ENCODE results near the gene TRIM37. TPM values are rescaled to one million over a fixed set of nuclear protein-coding genes. Genes with fewer than 3 reads are reported as not detected.

The TRIM37 gene
- polyA plus RNA-seq, 1 of the 3 experiments (the other 2 are of a cell fraction), result 20.5 TPM

DNA sequence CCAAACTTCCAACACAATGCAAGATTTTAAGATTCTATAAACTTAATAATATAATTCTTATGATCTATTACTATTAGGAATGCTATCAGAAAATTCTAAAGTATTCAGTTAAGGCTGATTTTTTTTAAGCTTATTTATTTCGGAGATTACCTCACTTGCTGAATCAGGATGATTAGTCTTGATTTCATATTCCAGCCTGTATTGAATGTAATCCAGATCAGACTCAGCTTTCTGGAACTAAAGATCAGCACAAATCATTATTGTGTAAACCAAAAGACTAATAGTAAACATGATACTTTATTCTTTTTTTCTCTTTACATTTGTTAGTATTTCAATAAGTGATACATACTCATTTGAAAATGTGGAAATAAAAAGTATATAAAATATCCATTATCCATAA is 24.5 kb upstream of the TRIM37 start (continued):
- TF ChIP-seq, protein P1, sequence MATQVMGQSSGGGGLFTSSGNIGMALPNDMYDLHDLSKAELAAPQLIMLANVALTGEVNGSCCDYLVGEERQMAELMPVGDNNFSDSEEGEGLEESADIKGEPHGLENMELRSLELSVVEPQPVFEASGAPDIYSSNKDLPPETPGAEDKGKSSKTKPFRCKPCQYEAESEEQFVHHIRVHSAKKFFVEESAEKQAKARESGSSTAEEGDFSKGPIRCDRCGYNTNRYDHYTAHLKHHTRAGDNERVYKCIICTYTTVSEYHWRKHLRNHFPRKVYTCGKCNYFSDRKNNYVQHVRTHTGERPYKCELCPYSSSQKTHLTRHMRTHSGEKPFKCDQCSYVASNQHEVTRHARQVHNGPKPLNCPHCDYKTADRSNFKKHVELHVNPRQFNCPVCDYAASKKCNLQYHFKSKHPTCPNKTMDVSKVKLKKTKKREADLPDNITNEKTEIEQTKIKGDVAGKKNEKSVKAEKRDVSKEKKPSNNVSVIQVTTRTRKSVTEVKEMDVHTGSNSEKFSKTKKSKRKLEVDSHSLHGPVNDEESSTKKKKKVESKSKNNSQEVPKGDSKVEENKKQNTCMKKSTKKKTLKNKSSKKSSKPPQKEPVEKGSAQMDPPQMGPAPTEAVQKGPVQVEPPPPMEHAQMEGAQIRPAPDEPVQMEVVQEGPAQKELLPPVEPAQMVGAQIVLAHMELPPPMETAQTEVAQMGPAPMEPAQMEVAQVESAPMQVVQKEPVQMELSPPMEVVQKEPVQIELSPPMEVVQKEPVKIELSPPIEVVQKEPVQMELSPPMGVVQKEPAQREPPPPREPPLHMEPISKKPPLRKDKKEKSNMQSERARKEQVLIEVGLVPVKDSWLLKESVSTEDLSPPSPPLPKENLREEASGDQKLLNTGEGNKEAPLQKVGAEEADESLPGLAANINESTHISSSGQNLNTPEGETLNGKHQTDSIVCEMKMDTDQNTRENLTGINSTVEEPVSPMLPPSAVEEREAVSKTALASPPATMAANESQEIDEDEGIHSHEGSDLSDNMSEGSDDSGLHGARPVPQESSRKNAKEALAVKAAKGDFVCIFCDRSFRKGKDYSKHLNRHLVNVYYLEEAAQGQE (IDR thresholded peaks at IDR 0.05; ENCODE audit: low read depth, low read length), result no peak
- TF ChIP-seq TCF12 (IDR thresholded peaks at IDR 0.05) (no peak), EP300 (IDR thresholded peaks at IDR 0.05; ENCODE audit: borderline replicate concordance in 1 of 2, low read depth in 1 of 2, low read length in 1 of 2) (no peak), MXI1 (IDR thresholded peaks at IDR 0.05; ENCODE audit: low read depth, low read length) (no peak)

GRCh38 chr17:59129814-59130213 is 23.1 kb upstream of the TRIM37 start:
- POLR2A ChIA-PET, result no interaction called here

More at GRCh38 chr17:59129814-59130213, 23.1 kb upstream of the TRIM37 start:
- no peak overlapping the region for H3K9ac ChIP-seq
- WGBS (ENCODE audit: low lambda C conversion rate), result 71% methylated on average over 2 of the region's 2 CpGs
- H3F3A ChIP-seq (replicated peaks; ENCODE audit: insufficient read depth), result peaks cover 13% of the 10 kb centered on the region
- no peak overlapping the region for H3K4me2 ChIP-seq
- peaks cover 92% of the 10 kb centered on the region for H3K79me2 ChIP-seq (ENCODE audit: insufficient read depth)
- DNase-seq, result no peak
- no peaks in the 10 kb centered on the region for H4K20me1 ChIP-seq (ENCODE audit: insufficient read depth)
- peaks cover 0 to 26% of the 10 kb centered on the region in 2 experiments for H3K36me3 ChIP-seq (replicated peaks in 1 of 2; ENCODE audit: control insufficient read depth in 1 of 2, insufficient read depth in 2 of 2, low read length in 1 of 2)
- no peak overlapping the region for H2AFZ ChIP-seq (ENCODE audit: low read depth)
- no peaks in the 10 kb centered on the region for H3K27me3 ChIP-seq (ENCODE audit: insufficient read depth)
- TF ChIP-seq GATA2 (CRISPR knock-in tag; IDR thresholded peaks at IDR 0.05), result no peak
- TF ChIP-seq JUND (IDR thresholded peaks at IDR 0.05), result no peak
- TF ChIP-seq USF1 (IDR thresholded peaks at IDR 0.05; ENCODE audit: borderline replicate concordance, low read depth), result no peak
- TF ChIP-seq, protein P2, sequence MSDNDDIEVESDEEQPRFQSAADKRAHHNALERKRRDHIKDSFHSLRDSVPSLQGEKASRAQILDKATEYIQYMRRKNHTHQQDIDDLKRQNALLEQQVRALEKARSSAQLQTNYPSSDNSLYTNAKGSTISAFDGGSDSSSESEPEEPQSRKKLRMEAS (IDR thresholded peaks at IDR 0.05; ENCODE audit: low read depth), result no peak
- no peak for TF ChIP-seq EP300 (IDR thresholded peaks at IDR 0.05; ENCODE audit: borderline replicate concordance in 1 of 2, low read depth in 1 of 2, low read length in 1 of 2)
- TF ChIP-seq FOXJ3 (CRISPR knock-in tag; IDR thresholded peaks at IDR 0.05), result no peak
- no peak for TF ChIP-seq MXI1 (IDR thresholded peaks at IDR 0.05; ENCODE audit: low read depth, low read length)
- no peak for TF ChIP-seq TCF12 (IDR thresholded peaks at IDR 0.05)
- TF ChIP-seq TEAD4 (IDR thresholded peaks at IDR 0.05; ENCODE audit: borderline replicate concordance, insufficient read depth), result no peak
- no peak for TF ChIP-seq SIN3A (IDR thresholded peaks at IDR 0.05; ENCODE audit: borderline replicate concordance, low read depth, low read length)
- no peak for TF ChIP-seq PBX3 (IDR thresholded peaks at IDR 0.05)
- no peak for TF ChIP-seq IRF3 (IDR thresholded peaks at IDR 0.05; ENCODE audit: low read depth, low read length)
- no peaks in the 10 kb centered on the region for H3K9me3 ChIP-seq
- no peaks in the 10 kb centered on the region for H3K9me2 ChIP-seq
- H3K4me1 ChIP-seq (ENCODE audit: control insufficient read depth in 1 of 2, insufficient read depth in 2 of 2, low read depth in 1 of 2, low read length in 1 of 2), result no peaks in the 10 kb centered on the region
- no peak overlapping the region for H3K27ac ChIP-seq (ENCODE audit: low read depth in 2 of 2, low read length in 1 of 2)
- CTCF ChIA-PET, result interaction anchor here (0.7 kb wide), 1 partner anchor 22 kb away, joined by 3 read pairs; no protein-coding TSS in a partner anchor
- no peak overlapping the region for H3K4me3 ChIP-seq (ENCODE audit: low read depth in 2 of 2, low read length in 1 of 2)
